ENCODE measurements around the gene PKP1. TPM values are rescaled to one million over a fixed set of nuclear protein-coding genes. Genes with fewer than 3 reads are reported as not detected.

The PKP1 gene
- total and polyA plus RNA-seq, 10 of the 15 experiments (the other 5 are each of a cell fraction or from before 2014, with no cell fraction given), result 0.03 TPM; not detected in 9

DNA sequence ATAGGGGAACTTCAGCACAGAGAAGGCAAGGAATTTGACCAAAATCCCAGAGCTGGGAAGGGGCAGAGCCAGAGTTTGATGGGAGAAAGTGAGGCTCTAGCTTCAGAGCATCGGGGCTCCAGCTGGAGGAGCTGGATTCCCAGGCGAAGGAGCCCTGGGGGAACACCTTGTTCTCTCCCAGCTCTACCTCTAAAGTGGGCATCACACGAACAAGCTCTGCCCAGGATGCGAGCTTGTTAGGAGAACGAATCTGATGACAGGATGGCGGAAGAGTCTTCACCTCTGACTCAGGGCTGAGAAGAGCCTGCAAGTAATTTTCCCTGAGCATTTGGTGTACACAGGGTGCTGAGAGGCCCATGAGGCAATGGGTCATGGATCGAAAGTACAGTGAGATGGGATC lies 72.2 kb downstream of the PKP1 start:
- Histone ChIP-seq H3K9me3 (replicated peaks; ENCODE audit: control insufficient read depth, insufficient read depth, low read length) (no peaks in the 10 kb centered on the region), H3K9ac (ENCODE audit: control insufficient read depth, insufficient read depth, low read length) (no peak overlapping the region), H3K4me2 (ENCODE audit: control insufficient read depth, insufficient read depth) (no peak overlapping the region), H3K4me3 (no peak overlapping the region), H3K27ac (ENCODE audit: control insufficient read depth, insufficient read depth) (no peak overlapping the region), H3K79me2 (ENCODE audit: control insufficient read depth, insufficient read depth, low read length) (no peaks in the 10 kb centered on the region), H2AFZ (ENCODE audit: control insufficient read depth, low read depth, low read length) (no peak overlapping the region), H3K27me3 (replicated peaks in 1 of 2; ENCODE audit: control insufficient read depth in 2 of 2, insufficient read depth in 2 of 2, low read length in 1 of 2) (peaks cover 0 to 4% of the 10 kb centered on the region in 2 experiments; a peak in 2 of 4 replicates), H3K36me3 (ENCODE audit: control insufficient read depth in 2 of 2, insufficient read depth in 2 of 2, low read length in 1 of 2) (no peaks in the 10 kb centered on the region), H3K4me1 (ENCODE audit: control insufficient read depth, insufficient read depth, low read length) (no peaks in the 10 kb centered on the region), H4K20me1 (ENCODE audit: control insufficient read depth, insufficient read depth) (no peaks in the 10 kb centered on the region)
- FAIRE-seq (no peak), ATAC-seq (no peak), DNase-seq (ENCODE audit: low read depth, low spot score) (no peak)
- in situ Hi-C loops (cut with MboI) (no loop called here), intact Hi-C loops (cut with micrococcal nuclease; ENCODE audit: unreplicated experiment) (no loop called here)
- SMC1A ChIA-PET (ENCODE audit: uncharacterized antibody, unreplicated experiment), result interaction anchor here (1.2 kb wide), 1 partner anchor 62 kb away, joined by 4 read pairs; no protein-coding TSS in a partner anchor
- CTCF ChIA-PET, result interaction anchor here (1.0 kb wide), 1 partner anchor 47 kb away, joined by 3 read pairs; no protein-coding TSS in a partner anchor
- TF ChIP-seq SIN3A (IDR thresholded peaks at IDR 0.05; ENCODE audit: low read depth, low read length) (no peak), ZNF207 (IDR thresholded peaks at IDR 0.05; ENCODE audit: borderline replicate concordance) (no peak), GABPA (IDR thresholded peaks at IDR 0.05; ENCODE audit: low read depth) (no peak), LARP7 (IDR thresholded peaks at IDR 0.05) (no peak), POLR2AphosphoS2 (IDR thresholded peaks at IDR 0.05; ENCODE audit: low read depth, low read length) (no peak), ZNF622 (IDR thresholded peaks at IDR 0.05) (no peak), ETV6 (conservative IDR thresholded peaks at IDR 0.05 in 1 of 2, IDR thresholded peaks at IDR 0.05 in 1 of 2; ENCODE audit: borderline replicate concordance in 1 of 2, low read depth in 1 of 2) (no peak), EP300 (IDR thresholded peaks at IDR 0.05; ENCODE audit: borderline replicate concordance in 1 of 2, control insufficient read depth in 1 of 2, low read depth in 2 of 2, low read length in 2 of 2) (no peak)
- TF ChIP-seq, protein P1, sequence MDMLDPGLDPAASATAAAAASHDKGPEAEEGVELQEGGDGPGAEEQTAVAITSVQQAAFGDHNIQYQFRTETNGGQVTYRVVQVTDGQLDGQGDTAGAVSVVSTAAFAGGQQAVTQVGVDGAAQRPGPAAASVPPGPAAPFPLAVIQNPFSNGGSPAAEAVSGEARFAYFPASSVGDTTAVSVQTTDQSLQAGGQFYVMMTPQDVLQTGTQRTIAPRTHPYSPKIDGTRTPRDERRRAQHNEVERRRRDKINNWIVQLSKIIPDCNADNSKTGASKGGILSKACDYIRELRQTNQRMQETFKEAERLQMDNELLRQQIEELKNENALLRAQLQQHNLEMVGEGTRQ (IDR thresholded peaks at IDR 0.05; ENCODE audit: borderline replicate concordance, low read depth, low read length), result no peak
- TF ChIP-seq, protein P2, sequence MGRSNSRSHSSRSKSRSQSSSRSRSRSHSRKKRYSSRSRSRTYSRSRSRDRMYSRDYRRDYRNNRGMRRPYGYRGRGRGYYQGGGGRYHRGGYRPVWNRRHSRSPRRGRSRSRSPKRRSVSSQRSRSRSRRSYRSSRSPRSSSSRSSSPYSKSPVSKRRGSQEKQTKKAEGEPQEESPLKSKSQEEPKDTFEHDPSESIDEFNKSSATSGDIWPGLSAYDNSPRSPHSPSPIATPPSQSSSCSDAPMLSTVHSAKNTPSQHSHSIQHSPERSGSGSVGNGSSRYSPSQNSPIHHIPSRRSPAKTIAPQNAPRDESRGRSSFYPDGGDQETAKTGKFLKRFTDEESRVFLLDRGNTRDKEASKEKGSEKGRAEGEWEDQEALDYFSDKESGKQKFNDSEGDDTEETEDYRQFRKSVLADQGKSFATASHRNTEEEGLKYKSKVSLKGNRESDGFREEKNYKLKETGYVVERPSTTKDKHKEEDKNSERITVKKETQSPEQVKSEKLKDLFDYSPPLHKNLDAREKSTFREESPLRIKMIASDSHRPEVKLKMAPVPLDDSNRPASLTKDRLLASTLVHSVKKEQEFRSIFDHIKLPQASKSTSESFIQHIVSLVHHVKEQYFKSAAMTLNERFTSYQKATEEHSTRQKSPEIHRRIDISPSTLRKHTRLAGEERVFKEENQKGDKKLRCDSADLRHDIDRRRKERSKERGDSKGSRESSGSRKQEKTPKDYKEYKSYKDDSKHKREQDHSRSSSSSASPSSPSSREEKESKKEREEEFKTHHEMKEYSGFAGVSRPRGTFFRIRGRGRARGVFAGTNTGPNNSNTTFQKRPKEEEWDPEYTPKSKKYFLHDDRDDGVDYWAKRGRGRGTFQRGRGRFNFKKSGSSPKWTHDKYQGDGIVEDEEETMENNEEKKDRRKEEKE (IDR thresholded peaks at IDR 0.05), result no peak
- TF ChIP-seq, protein P3, sequence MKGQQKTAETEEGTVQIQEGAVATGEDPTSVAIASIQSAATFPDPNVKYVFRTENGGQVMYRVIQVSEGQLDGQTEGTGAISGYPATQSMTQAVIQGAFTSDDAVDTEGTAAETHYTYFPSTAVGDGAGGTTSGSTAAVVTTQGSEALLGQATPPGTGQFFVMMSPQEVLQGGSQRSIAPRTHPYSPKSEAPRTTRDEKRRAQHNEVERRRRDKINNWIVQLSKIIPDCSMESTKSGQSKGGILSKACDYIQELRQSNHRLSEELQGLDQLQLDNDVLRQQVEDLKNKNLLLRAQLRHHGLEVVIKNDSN (IDR thresholded peaks at IDR 0.05; ENCODE audit: borderline replicate concordance, extremely low read length, insufficient read depth, low read depth, low read length), result no peak
- TF ChIP-seq, protein P4, sequence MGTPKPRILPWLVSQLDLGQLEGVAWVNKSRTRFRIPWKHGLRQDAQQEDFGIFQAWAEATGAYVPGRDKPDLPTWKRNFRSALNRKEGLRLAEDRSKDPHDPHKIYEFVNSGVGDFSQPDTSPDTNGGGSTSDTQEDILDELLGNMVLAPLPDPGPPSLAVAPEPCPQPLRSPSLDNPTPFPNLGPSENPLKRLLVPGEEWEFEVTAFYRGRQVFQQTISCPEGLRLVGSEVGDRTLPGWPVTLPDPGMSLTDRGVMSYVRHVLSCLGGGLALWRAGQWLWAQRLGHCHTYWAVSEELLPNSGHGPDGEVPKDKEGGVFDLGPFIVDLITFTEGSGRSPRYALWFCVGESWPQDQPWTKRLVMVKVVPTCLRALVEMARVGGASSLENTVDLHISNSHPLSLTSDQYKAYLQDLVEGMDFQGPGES (IDR thresholded peaks at IDR 0.05), result no peak
- TF ChIP-seq, protein P5, sequence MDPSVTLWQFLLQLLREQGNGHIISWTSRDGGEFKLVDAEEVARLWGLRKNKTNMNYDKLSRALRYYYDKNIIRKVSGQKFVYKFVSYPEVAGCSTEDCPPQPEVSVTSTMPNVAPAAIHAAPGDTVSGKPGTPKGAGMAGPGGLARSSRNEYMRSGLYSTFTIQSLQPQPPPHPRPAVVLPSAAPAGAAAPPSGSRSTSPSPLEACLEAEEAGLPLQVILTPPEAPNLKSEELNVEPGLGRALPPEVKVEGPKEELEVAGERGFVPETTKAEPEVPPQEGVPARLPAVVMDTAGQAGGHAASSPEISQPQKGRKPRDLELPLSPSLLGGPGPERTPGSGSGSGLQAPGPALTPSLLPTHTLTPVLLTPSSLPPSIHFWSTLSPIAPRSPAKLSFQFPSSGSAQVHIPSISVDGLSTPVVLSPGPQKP (IDR thresholded peaks at IDR 0.05; ENCODE audit: low read depth, low read length), result no peak
- RAD21 ChIA-PET (ENCODE audit: unreplicated experiment), result interaction anchor here (0.9 kb wide), 1 partner anchor 7 kb away, joined by 3 read pairs; no protein-coding TSS in a partner anchor
- POLR2A ChIA-PET, result interaction anchor here (0.7 kb wide), 1 partner anchor 9 kb away, joined by 3 read pairs; no protein-coding TSS in a partner anchor
- 4% methylated on average over 7 of the region's 7 CpGs for WGBS (ENCODE audit: insufficient coverage, insufficient replicate concordance, low lambda C conversion rate, missing lambda C conversion rate)
- BruUV-seq (replicated peaks), result no TSS peak
